Psoas muscle (tissue), 8 donors: ENCODE results near the gene FAP. TPM values are rescaled to one million over a fixed set of nuclear protein-coding genes. Genes with fewer than 3 reads are reported as not detected.

ENCODE experiments used
- ATAC-seq, 4 donors: fragments of 200-7000 bp; cut with Tn5 transposase; one replicate each; pipeline ENCODE4 v1.9.1; 2020; ENCODE audit warnings: moderate library complexity in 3 of 4, mild to moderate bottlenecking in 2 of 4
- DNase-seq, 2 donors: peaks; one replicate each; pipeline ENCODE4 v3.0.0-alpha.2; 2020
- H3K27ac ChIP-seq: fragments of 200-600 bp; one replicate; pipeline ENCODE4 v1.8.0; 2022
- H3K27me3 ChIP-seq, 3 donors: fragments of 200-600 bp in 1 of 3; one replicate each; pipeline versions ENCODE4 v1.6.1 to v1.8.0; 2013 to 2022; ENCODE audit warnings: low read length in 2 of 3, mild to moderate bottlenecking in 2 of 3, moderate library complexity in 1 of 3; ENCODE audit not compliant: insufficient read depth in 3 of 3
- H3K36me3 ChIP-seq, 2 donors: fragments of 200-600 bp in 1 of 2; one replicate each; pipeline versions ENCODE4 v1.6.1 to v1.8.0; 2013 to 2022; ENCODE audit warnings: low read depth in 1 of 2, mild to moderate bottlenecking in 1 of 2, moderate library complexity in 1 of 2; ENCODE audit not compliant: insufficient read depth in 1 of 2
- H3K4me1 ChIP-seq: fragments of 200-600 bp; one replicate; pipeline ENCODE4 v1.8.0; 2022
- H3K4me3 ChIP-seq: fragments of 200-600 bp; one replicate; pipeline ENCODE4 v1.8.0; 2022; ENCODE audit warnings: mild to moderate bottlenecking
- H3K9me3 ChIP-seq: fragments of 200-600 bp; one replicate; pipeline ENCODE4 v1.8.0; 2022
- CTCF ChIP-seq: fragments of 200-600 bp; IDR thresholded peaks from one replicate; pipeline ENCODE4 v1.8.0; 2022; ENCODE audit warnings: antibody characterized with exemption
- WGBS, 3 donors: extraction: QIAGEN DNeasy Blood & Tissue Kit; methylation state at CpG; one replicate each; pipeline versions ENCODE4 v1.1.6 to v1.1.7; 2013; 5-methylcytosine and 5-hydroxymethylcytosine counted together
- intact Hi-C, 2 donors: fragments of 100-400 bp; cut with DNase I; formaldehyde crosslinking; loops; one replicate each; pipeline versions ENCODE4 v1.11.0 to v1.14.2; 2022
- polyA plus RNA-seq, 3 donors: library from polyadenylated mRNA; stranded (reverse); fragments of 200-250 nt; gene quantifications; one replicate each; pipeline ENCODE4 v1.2.3, GENCODE V29; 2013
- total RNA-seq, 4 donors: library from RNA; stranded (reverse); fragmentation: NEBNext Ultra II Directional in 2 of 4; extraction: Animal tissue kit (Norgen Biotek cat#: 25700) in 2 of 4; gene quantifications; one replicate each; pipeline versions ENCODE4 v1.2.1 to v1.2.4, GENCODE V29; 2021 to 2023
- donor health status: healthy with polysubstance abuse.
- donor health status: DM: no; HTN: no; CAD: no; lungs with moderate emphysema.
- donor health status: Bipolar disorder and iron deficiency.
- donor health status: healthy.
- donor health status: DM: yes; HTN: yes; CAD: no.
- donor health status: DM: no; HTN: no; CAD: no.
- donor health status: DM: no; HTN: no; CAD: no.
- donor health status: DM: yes; HTN: yes; CAD: no.

The FAP gene
- total and polyA plus RNA-seq, 7 donors, result 0.96 to 7.5 (median 1.6) TPM

GRCh38 chr2:162149466-162149865, 93.8 kb downstream of the FAP start:
- ATAC-seq (no peak), DNase-seq (no peak)
- intact Hi-C loops, result no loop called here
- no peaks in the 10 kb centered on the region for H3K9me3 ChIP-seq
- H3K4me3 ChIP-seq, result no peak overlapping the region
- WGBS, 3 donors, result 82 to 84% (median 84%) methylated on average over 2 of the region's 2 CpGs
- H3K36me3 ChIP-seq, result no peaks in the 10 kb centered on the region
- no peaks in the 10 kb centered on the region for H3K4me1 ChIP-seq
- H3K27ac ChIP-seq, result no peak overlapping the region
- TF ChIP-seq CTCF, result no peak
- no peaks in the 10 kb centered on the region for H3K27me3 ChIP-seq

GRCh38 chr2:162148956-162149355, 94.3 kb downstream of the FAP start:
- ATAC-seq (no peak), DNase-seq (no peak)
- TF ChIP-seq CTCF, result no peak
- Histone ChIP-seq H3K4me1 (no peaks in the 10 kb centered on the region), H3K36me3 (no peaks in the 10 kb centered on the region), H3K27me3 (no peaks in the 10 kb centered on the region), H3K9me3 (no peaks in the 10 kb centered on the region), H3K27ac (no peak overlapping the region), H3K4me3 (no peak overlapping the region)
- intact Hi-C loops, result no loop called here
- WGBS, 3 donors, result 35 to 53% (median 44%) methylated on average over 3 of the region's 3 CpGs

- H3K27me3 ChIP-seq, result no peaks in the 10 kb centered on the region
- no peaks in the 10 kb centered on the region for H3K36me3 ChIP-seq
- intact Hi-C loops, result loop anchor here in 1 of 2 donors (1.0 kb wide), 1 partner anchor 18 kb away; no protein-coding TSS in a partner anchor
- 88 to 92% (median 89%) methylated on average over 4 of the region's 4 CpGs for WGBS, 3 donors
- no peak overlapping the region for H3K4me3 ChIP-seq
- ATAC-seq (no peak), DNase-seq (no peak)
- H3K27ac ChIP-seq, result no peak overlapping the region
- TF ChIP-seq CTCF, result no peak
- no peaks in the 10 kb centered on the region for H3K9me3 ChIP-seq
- H3K4me1 ChIP-seq, result no peaks in the 10 kb centered on the region
These were observed 99.3 kb downstream of the FAP start for GRCh38 chr2:162143969-162144368.

GRCh38 chr2:162138310-162138709, 104.9 kb downstream of the FAP start:
- no peaks in the 10 kb centered on the region for H3K9me3 ChIP-seq
- ATAC-seq (no peak), DNase-seq (no peak)
- TF ChIP-seq CTCF, result no peak
- H3K36me3 ChIP-seq, result no peaks in the 10 kb centered on the region
- H3K4me3 ChIP-seq, result no peak overlapping the region
- no peaks in the 10 kb centered on the region for H3K4me1 ChIP-seq
- intact Hi-C loops, result no loop called here
- H3K27ac ChIP-seq, result no peak overlapping the region
- no peaks in the 10 kb centered on the region for H3K27me3 ChIP-seq

GRCh38 chr2:162127422-162127821, 115.8 kb downstream of the FAP start:
- intact Hi-C loops, result no loop called here
- no peak for DNase-seq
- Histone ChIP-seq H3K4me3 (no peak overlapping the region), H3K36me3 (no peaks in the 10 kb centered on the region), H3K27ac (no peak overlapping the region), H3K4me1 (no peaks in the 10 kb centered on the region), H3K27me3 (no peaks in the 10 kb centered on the region), H3K9me3 (no peaks in the 10 kb centered on the region)
- no peak for TF ChIP-seq CTCF
- ATAC-seq, result no peak
- WGBS, 3 donors, result 85 to 93% (median 91%) methylated on average over 2 of the region's 2 CpGs
